GM10248 (cell line): ENCODE data around the gene SPTLC3.

Experiments used
- CTCF ChIA-PET: fragments of 300-600 bp; sonication (Branson Sonifier 250); formaldehyde crosslinking; extraction: SDS; loops from one replicate; lab custom pipeline; 2021; ENCODE audit warnings: antibody characterized with exemption; lab: Yijun Ruan, JAX
- POLR2A ChIA-PET: fragments of 350-650 bp; sonication (Branson Sonifier 250); formaldehyde crosslinking; extraction: SDS; loops from one replicate; lab custom pipeline; 2020; ENCODE audit warnings: antibody characterized with exemption; lab: Yijun Ruan, JAX
- DNase-seq: peaks from one replicate; pipeline ENCODE4 v3.0.0; 2012; ENCODE audit errors: extremely low spot score
- CTCF ChIP-seq: IDR thresholded peaks from 2 replicates; pipeline ENCODE4 v1.5.1; 2012; ENCODE audit warnings: mild to moderate bottlenecking, low read depth; ENCODE audit errors: extremely low read depth, missing control alignments, control extremely low read depth

SPTLC3 gene

GRCh38 chr20:13035399-13036152 lies 26.8 kb downstream of the SPTLC3 start:
- ChIA-PET CTCF (interaction anchor here (3.3 kb wide), 1 partner anchor 17 kb away, joined by 14 read pairs; no protein-coding TSS in a partner anchor), POLR2A (no interaction called here)
- TF ChIP-seq CTCF: no peak

GRCh38 chr20:13037727-13038126 lies 29.0 kb downstream of the SPTLC3 start:
- ChIA-PET CTCF (interaction anchor here (1.7 kb wide), 1 partner anchor 19 kb away, joined by 5 read pairs; no protein-coding TSS in a partner anchor), POLR2A (no interaction called here)
- TF ChIP-seq CTCF: no peak
- DNase-seq: no peak

More at GRCh38 chr20:13035399-13036152, 26.8 kb downstream of the SPTLC3 start:
- no peak for DNase-seq

GRCh38 chr20:13041574-13042457 lies 33.0 kb downstream of the SPTLC3 start:
- no peak for DNase-seq
- ChIA-PET POLR2A (no interaction called here), CTCF (no interaction called here)
- TF ChIP-seq CTCF: no peak

GRCh38 chr20:13042458-13042794 lies 33.7 kb downstream of the SPTLC3 start:
- TF ChIP-seq CTCF: no peak
- CTCF ChIA-PET: no interaction called here

GRCh38 chr20:13046409-13046808 lies 37.6 kb downstream of the SPTLC3 start:
- CTCF ChIA-PET: no interaction called here
- DNase-seq: no peak
- POLR2A ChIA-PET: no interaction called here
- no peak for TF ChIP-seq CTCF

More at GRCh38 chr20:13042458-13042794, 33.7 kb downstream of the SPTLC3 start:
- POLR2A ChIA-PET: no interaction called here
- no peak for DNase-seq

- no peak for DNase-seq
- POLR2A ChIA-PET: no interaction called here
- TF ChIP-seq CTCF: no peak
- CTCF ChIA-PET: no interaction called here
These were observed 45.2 kb downstream of the SPTLC3 start for GRCh38 chr20:13054011-13054410.
